Activated naive CD8-positive, alpha-beta T cell treated with anti-CD3 and anti-CD28 coated beads, Interleukin-2, amount 50 U/mL, for 16 hours (primary cell): Measurements from ENCODE around the gene THOC6.
"Not testable (repeated sequence)": the region's sequence is repeated elsewhere in the genome, so short reads cannot be mapped to it uniquely, and the experiment has no call there.

Experiments used
- DNase-seq: peaks from one replicate; pipeline ENCODE4 v3.0.0-alpha.2; 2020; ENCODE audit warnings: low read depth, low spot score

The THOC6 gene

GRCh38 chr16:3030222-3031212, 6.7 kb downstream of the THOC6 start:
- no peak for DNase-seq

- no peak for DNase-seq
These were observed 8.8 kb downstream of the THOC6 start for GRCh38 chr16:3032624-3033023.

- no peak for DNase-seq
These were observed 11.6 kb downstream of the THOC6 start for GRCh38 chr16:3035289-3035971.

- DNase-seq = no peak
These were observed 12.3 kb downstream of the THOC6 start for GRCh38 chr16:3035972-3036725.

- no peak for DNase-seq
These were observed 13.0 kb downstream of the THOC6 start, which contains the start of gene BICDL2 for GRCh38 chr16:3036726-3037315. TSS of gene BICDL2 (minus strand) at chr16:3036944. CDS start at chr16:3035496, 1,448 bp downstream.

- no peak for DNase-seq
These were observed 14.4 kb downstream of the THOC6 start for GRCh38 chr16:3038256-3038655.

GRCh38 chr16:3038896-3039295, 15.1 kb downstream of the THOC6 start:
- DNase-seq = no peak

- no peak for DNase-seq
These were observed 18.5 kb downstream of the THOC6 start for GRCh38 chr16:3042376-3042775.

- no peak for DNase-seq
These were observed 20.9 kb downstream of the THOC6 start for GRCh38 chr16:3044708-3045107.

GRCh38 chr16:3045758-3046640, 22.2 kb downstream of the THOC6 start, which contains the start of gene MMP25:
TSS of gene MMP25 (plus strand) at chr16:3046561. CDS start at chr16:3046918, 357 bp downstream.
- DNase-seq = no peak

- DNase-seq = no peak
These were observed 23.0 kb downstream of the THOC6 start for GRCh38 chr16:3046641-3047386.

GRCh38 chr16:3047387-3047720, 23.5 kb downstream of the THOC6 start:
- no peak for DNase-seq

- no peak for DNase-seq
These were observed 26.2 kb downstream of the THOC6 start for GRCh38 chr16:3049921-3050481.

- DNase-seq = no peak
These were observed 26.7 kb downstream of the THOC6 start for GRCh38 chr16:3050487-3050886.

- no peak for DNase-seq
These were observed 27.2 kb downstream of the THOC6 start for GRCh38 chr16:3051009-3051408.

GRCh38 chr16:3051494-3051893, 27.7 kb downstream of the THOC6 start:
- no peak for DNase-seq

- DNase-seq = not testable (repeated sequence)
These were observed 28.9 kb downstream of the THOC6 start for GRCh38 chr16:3052571-3053329.

- not testable (repeated sequence) for DNase-seq
These were observed 29.5 kb downstream of the THOC6 start for GRCh38 chr16:3053330-3053710.
